Stomach (tissue), 9 donors: Measurements from ENCODE around the gene DNAJC16. TPM values are rescaled to one million over a fixed set of nuclear protein-coding genes. Genes with fewer than 3 reads are reported as not detected.

Source experiments
- DNase-seq, 2 donors: peaks; one replicate each; pipeline versions ENCODE4 v3.0.0 to v3.0.0-alpha.2; 2013 to 2019
- H3K27ac ChIP-seq, 5 donors: fragments of 200-600 bp in 4 of 5; sonication (generic) in 4 of 5; one replicate each; pipeline ENCODE4 v1.5.1; 2013 to 2019; ENCODE audit warnings: mild to moderate bottlenecking in 1 of 5, moderate library complexity in 1 of 5
- H3K27me3 ChIP-seq, 3 donors: fragments of 200-600 bp; sonication (generic); one replicate each; pipeline ENCODE4 v1.5.1; 2017 to 2019; ENCODE audit warnings: mixed run types in 1 of 3
- H3K36me3 ChIP-seq, 4 donors: fragments of 200-600 bp; sonication (generic); 1 replicate in 3 of 4; 2 replicates in 1 of 4; pipeline ENCODE4 v1.5.1; 2016 to 2019
- H3K4me1 ChIP-seq, 4 donors: fragments of 200-600 bp; sonication (generic); one replicate each; pipeline ENCODE4 v1.5.1; 2016 to 2019
- H3K4me3 ChIP-seq, 4 donors: fragments of 200-600 bp; sonication (generic) in 3 of 4; one replicate each; pipeline ENCODE4 v1.5.1; 2016 to 2019; ENCODE audit warnings: mild to moderate bottlenecking in 1 of 4
- H3K9me3 ChIP-seq, 4 donors: fragments of 200-600 bp; sonication (generic); one replicate each; pipeline ENCODE4 v1.5.1; 2016 to 2019
- EP300 ChIP-seq: sonication (generic); formaldehyde crosslinking; IDR thresholded peaks from one replicate; pipeline ENCODE4 v1.6.1; 2017; ENCODE audit warnings: antibody characterized with exemption
- POLR2A ChIP-seq, 4 donors: fragments of 450-650 bp; IDR thresholded peaks; one replicate each; pipeline ENCODE4 v1.6.1; 2016; ENCODE audit warnings: antibody characterized with exemption in 4 of 4, control low read depth in 2 of 4, mild to moderate bottlenecking in 1 of 4, moderate library complexity in 1 of 4
- POLR2AphosphoS5 ChIP-seq, 3 donors: sonication (generic); formaldehyde crosslinking; IDR thresholded peaks; one replicate each; pipeline ENCODE4 v1.6.1; 2016; ENCODE audit warnings: antibody characterized with exemption in 3 of 3
- WGBS, 5 donors: extraction: QIAGEN DNeasy Blood & Tissue Kit in 3 of 5; methylation state at CpG; one replicate each; pipeline versions ENCODE4 v1.1.5 to v1.1.7; 2013 to 2018; 5-methylcytosine and 5-hydroxymethylcytosine counted together
- intact Hi-C: fragments of 100-400 bp; cut with DNase I; formaldehyde crosslinking; loops from one replicate; pipeline ENCODE4 v1.15.1; 2023; ENCODE audit warnings: low total_unique reads
- polyA plus RNA-seq, 3 donors: library from polyadenylated mRNA; stranded (reverse); fragments of 200-250 nt; gene quantifications; one replicate each; pipeline ENCODE4 v1.2.3, GENCODE V29; 2013
- total RNA-seq, 5 donors: library from RNA; depleted of rRNA; stranded (reverse); fragments of >200 nt; gene quantifications; one replicate each; pipeline versions ENCODE4 v1.1.0 to v1.2.3, GENCODE V29; 2014 to 2016
- TF ChIP-seq, protein P1 (sequence below), 7 experiments: fragments of 450-650 bp in 4 of 7; fragments of 200-600 bp in 3 of 7; sonication (generic) in 3 of 7; IDR thresholded peaks; one replicate each; pipeline ENCODE4 v1.5.1; 2016 to 2019; ENCODE audit warnings: antibody characterized with exemption in 7 of 7, control low read depth in 2 of 7, mild to moderate bottlenecking in 1 of 7
- donor health status: healthy with polysubstance abuse.
- donor health status: Bipolar disorder and iron deficiency.
- donor health status: healthy.

The DNAJC16 gene
- total and polyA plus RNA-seq, 8 donors: 1.8 to 26.4 (median 8.9) TPM

GRCh38 chr1:15621975-15622374 is 95.3 kb downstream of the DNAJC16 start:
- no peak for DNase-seq
- peaks cover 32 to 87% (median 62%) of the 10 kb centered on the region in 4 donors for H3K4me1 ChIP-seq
- H3K4me3 ChIP-seq: no peak overlapping the region
- TF ChIP-seq EP300 (no peak), POLR2A (IDR thresholded peaks at IDR 0.05) (no peak), POLR2AphosphoS5 (IDR thresholded peaks at IDR 0.05) (no peak)
- TF ChIP-seq, protein P1, sequence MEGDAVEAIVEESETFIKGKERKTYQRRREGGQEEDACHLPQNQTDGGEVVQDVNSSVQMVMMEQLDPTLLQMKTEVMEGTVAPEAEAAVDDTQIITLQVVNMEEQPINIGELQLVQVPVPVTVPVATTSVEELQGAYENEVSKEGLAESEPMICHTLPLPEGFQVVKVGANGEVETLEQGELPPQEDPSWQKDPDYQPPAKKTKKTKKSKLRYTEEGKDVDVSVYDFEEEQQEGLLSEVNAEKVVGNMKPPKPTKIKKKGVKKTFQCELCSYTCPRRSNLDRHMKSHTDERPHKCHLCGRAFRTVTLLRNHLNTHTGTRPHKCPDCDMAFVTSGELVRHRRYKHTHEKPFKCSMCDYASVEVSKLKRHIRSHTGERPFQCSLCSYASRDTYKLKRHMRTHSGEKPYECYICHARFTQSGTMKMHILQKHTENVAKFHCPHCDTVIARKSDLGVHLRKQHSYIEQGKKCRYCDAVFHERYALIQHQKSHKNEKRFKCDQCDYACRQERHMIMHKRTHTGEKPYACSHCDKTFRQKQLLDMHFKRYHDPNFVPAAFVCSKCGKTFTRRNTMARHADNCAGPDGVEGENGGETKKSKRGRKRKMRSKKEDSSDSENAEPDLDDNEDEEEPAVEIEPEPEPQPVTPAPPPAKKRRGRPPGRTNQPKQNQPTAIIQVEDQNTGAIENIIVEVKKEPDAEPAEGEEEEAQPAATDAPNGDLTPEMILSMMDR (IDR thresholded peaks at IDR 0.05): no peak
- H3K9me3 ChIP-seq: no peaks in the 10 kb centered on the region
- WGBS, 5 donors: 74 to 88% (median 80%) methylated on average over 5 of the region's 5 CpGs
- intact Hi-C loops: no loop called here
- peaks cover 2 to 7% (median 5%) of the 10 kb centered on the region in 4 donors for H3K36me3 ChIP-seq
- no peak overlapping the region for H3K27ac ChIP-seq
- no peaks in the 10 kb centered on the region for H3K27me3 ChIP-seq

DNA sequence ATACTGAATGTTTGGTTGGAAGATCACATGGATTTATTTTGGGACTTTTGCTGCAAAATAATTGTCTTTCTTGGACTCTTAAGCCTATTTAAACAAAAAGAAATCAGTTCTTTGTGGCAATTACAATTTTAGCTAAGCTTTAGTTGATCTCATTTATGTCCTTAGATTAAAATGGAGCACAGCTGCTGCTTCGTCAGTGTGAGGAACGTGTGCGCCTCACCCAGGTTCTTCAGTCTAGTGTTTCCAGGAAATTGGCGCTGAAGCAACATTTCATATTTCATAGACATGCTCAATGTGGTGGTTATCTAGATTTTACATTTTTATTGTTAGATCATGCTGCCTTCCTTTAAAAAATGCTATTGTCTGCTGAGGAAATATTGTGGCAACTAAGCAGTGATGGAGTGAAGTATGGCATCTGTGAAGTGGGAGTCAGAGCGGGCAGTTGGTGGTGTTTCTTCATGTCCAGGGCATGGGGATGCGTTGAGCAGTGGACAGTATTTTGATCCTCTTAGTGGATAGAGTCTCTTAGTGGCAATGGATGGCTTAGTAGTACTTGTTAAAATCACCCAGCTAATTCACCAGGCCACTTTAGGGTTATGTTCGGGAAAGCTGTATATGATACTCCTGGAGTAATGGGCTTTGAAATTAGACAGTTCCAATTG is 96.2 kb downstream of the DNAJC16 start:
- intact Hi-C loops: no loop called here
- peaks cover 36 to 96% (median 64%) of the 10 kb centered on the region in 4 donors for H3K4me1 ChIP-seq

DNA sequence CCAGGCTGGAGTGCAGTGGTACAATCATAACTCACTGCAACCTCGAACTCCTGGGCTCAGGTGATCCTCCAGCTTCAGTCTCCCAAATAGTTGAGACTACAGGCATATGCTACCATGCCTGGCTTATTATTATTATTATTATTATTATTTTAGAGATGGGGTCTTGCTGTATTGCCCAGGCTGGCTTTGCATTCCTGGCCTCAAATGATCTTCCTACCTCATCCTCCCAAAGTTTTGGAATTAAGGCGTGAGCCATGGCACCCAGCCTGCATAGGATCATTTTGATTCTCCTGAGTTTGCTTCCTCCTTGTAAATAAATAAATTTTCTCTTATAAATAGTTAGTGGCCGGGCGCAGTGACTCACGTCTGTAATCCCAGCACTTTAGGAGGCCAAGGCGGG is 96.8 kb downstream of the DNAJC16 start:
- intact Hi-C loops: no loop called here
- Histone ChIP-seq H3K27ac (no peak overlapping the region), H3K36me3 (peaks cover 8 to 20% (median 18%) of the 10 kb centered on the region in 4 donors), H3K4me3 (no peak overlapping the region), H3K9me3 (no peaks in the 10 kb centered on the region), H3K27me3 (no peaks in the 10 kb centered on the region), H3K4me1 (peaks cover 34 to 96% (median 65%) of the 10 kb centered on the region in 4 donors)
- WGBS, 5 donors: 77 to 93% (median 89%) methylated on average over 6 of the region's 6 CpGs
- no peak for DNase-seq
- TF ChIP-seq POLR2AphosphoS5 (IDR thresholded peaks at IDR 0.05): no peak
- TF ChIP-seq POLR2A (IDR thresholded peaks at IDR 0.05): no peak
- TF ChIP-seq EP300: no peak

More for the DNA sequence above, 96.2 kb downstream of the DNAJC16 start:
- Histone ChIP-seq H3K36me3 (peaks cover 8 to 14% (median 13%) of the 10 kb centered on the region in 4 donors), H3K4me3 (no peak overlapping the region), H3K9me3 (no peaks in the 10 kb centered on the region), H3K27me3 (no peaks in the 10 kb centered on the region), H3K27ac (no peak overlapping the region)
- no peak for TF ChIP-seq POLR2A (IDR thresholded peaks at IDR 0.05)
- no peak for TF ChIP-seq EP300
- no peak for TF ChIP-seq POLR2AphosphoS5 (IDR thresholded peaks at IDR 0.05)
- TF ChIP-seq, protein P1 (IDR thresholded peaks at IDR 0.05): no peak
- 82 to 87% (median 83%) methylated on average over 7 of the region's 7 CpGs for WGBS, 5 donors
- no peak for DNase-seq

- H3K4me1 ChIP-seq: peaks cover 26 to 90% (median 57%) of the 10 kb centered on the region in 4 donors
- intact Hi-C loops: no loop called here
- 82 to 92% (median 89%) methylated on average over 3 of the region's 3 CpGs for WGBS, 5 donors
These were observed 97.6 kb downstream of the DNAJC16 start for GRCh38 chr1:15624133-15624714.

More at GRCh38 chr1:15624133-15624714, 97.6 kb downstream of the DNAJC16 start:
- H3K27ac ChIP-seq: no peak overlapping the region
- H3K36me3 ChIP-seq: peaks cover 16 to 27% (median 25%) of the 10 kb centered on the region in 4 donors
- H3K9me3 ChIP-seq: no peaks in the 10 kb centered on the region
- no peaks in the 10 kb centered on the region for H3K27me3 ChIP-seq
- DNase-seq: no peak
- TF ChIP-seq, protein P1 (IDR thresholded peaks at IDR 0.05): no peak
- H3K4me3 ChIP-seq: no peak overlapping the region
